Gastroesophageal sphincter (tissue), 4 donors: Measurements from ENCODE around the gene NFIA. TPM values are rescaled to one million over a fixed set of nuclear protein-coding genes. Genes with fewer than 3 reads are reported as not detected.

ENCODE experiments used
- ATAC-seq: fragments of 150-250 bp; one replicate; pipeline ENCODE4 v1.9.1; 2016; ENCODE audit warnings: mild to moderate bottlenecking, moderate library complexity
- H3K27ac ChIP-seq, 4 donors: fragments of 200-600 bp; sonication (generic) in 3 of 4; 1 replicate in 3 of 4; 2 replicates in 1 of 4; pipeline ENCODE4 v1.5.1; 2016 to 2019
- H3K27me3 ChIP-seq: fragments of 200-600 bp; sonication (generic); one replicate; pipeline ENCODE4 v1.5.1; 2019
- H3K36me3 ChIP-seq, 2 donors: fragments of 200-600 bp; sonication (generic); one replicate each; pipeline ENCODE4 v1.5.1; 2019; ENCODE audit warnings: control low read depth in 1 of 2
- H3K4me1 ChIP-seq, 3 donors: fragments of 200-600 bp; sonication (generic); 1 replicate in 2 of 3; 2 replicates in 1 of 3; pipeline ENCODE4 v1.5.1; 2016 to 2019; ENCODE audit warnings: control low read depth in 2 of 3
- H3K4me3 ChIP-seq, 2 donors: fragments of 200-600 bp; sonication (generic); one replicate each; pipeline ENCODE4 v1.5.1; 2019; ENCODE audit warnings: mild to moderate bottlenecking in 1 of 2, moderate library complexity in 1 of 2
- H3K9me3 ChIP-seq, 3 donors: fragments of 200-600 bp; sonication (generic); one replicate each; pipeline ENCODE4 v1.5.1; 2017 to 2019; ENCODE audit warnings: control low read depth in 2 of 3
- CTCF ChIP-seq, 4 experiments: fragments of 200-600 bp in 2 of 4; fragments of 450-650 bp in 2 of 4; sonication (generic) in 1 of 4; IDR thresholded peaks; one replicate each; pipeline ENCODE4 v1.5.1; 2017 to 2019; ENCODE audit warnings: antibody characterized with exemption in 4 of 4, mild to moderate bottlenecking in 2 of 4, moderate library complexity in 2 of 4
- EP300 ChIP-seq: sonication (generic); formaldehyde crosslinking; IDR thresholded peaks from one replicate; pipeline ENCODE4 v1.6.1; 2017; ENCODE audit warnings: antibody characterized with exemption, mild to moderate bottlenecking
- POLR2A ChIP-seq, 2 donors: fragments of 450-650 bp; IDR thresholded peaks; one replicate each; pipeline ENCODE4 v1.6.1; 2017; ENCODE audit warnings: antibody characterized with exemption in 2 of 2, mild to moderate bottlenecking in 2 of 2, moderate library complexity in 1 of 2
- POLR2AphosphoS5 ChIP-seq: sonication (generic); formaldehyde crosslinking; IDR thresholded peaks from one replicate; pipeline ENCODE4 v1.6.1; 2017; ENCODE audit warnings: antibody characterized with exemption
- WGBS, 2 donors: methylation state at CpG; one replicate each; pipeline ENCODE4 v1.1.5; 2018; ENCODE audit warnings: low coverage in 1 of 2; 5-methylcytosine and 5-hydroxymethylcytosine counted together
- total RNA-seq, 4 donors: library from RNA; depleted of rRNA; stranded (reverse); fragments of >200 nt; gene quantifications; one replicate each; pipeline ENCODE4 v1.1.0, GENCODE V29; 2016

Gene NFIA
- total RNA-seq, 4 donors from 2014 or later: 123 to 205 (median 149) TPM

- no peak overlapping the region for H3K4me3 ChIP-seq
- no peaks in the 10 kb centered on the region for H3K4me1 ChIP-seq
- no peak for ATAC-seq
- TF ChIP-seq POLR2A (IDR thresholded peaks at IDR 0.05) (no peak), EP300 (no peak), CTCF (IDR thresholded peaks at IDR 0.05) (no peak), POLR2AphosphoS5 (no peak)
- WGBS, 2 donors: 78 to 83% methylated on average over 4 of the region's 4 CpGs
- H3K27me3 ChIP-seq: no peaks in the 10 kb centered on the region
- no peak overlapping the region for H3K27ac ChIP-seq
- H3K9me3 ChIP-seq: no peaks in the 10 kb centered on the region
- H3K36me3 ChIP-seq: no peaks in the 10 kb centered on the region
Observed at GRCh38 chr1:61480273-61480935, 398.0 kb downstream of the NFIA start.

- TF ChIP-seq EP300 (no peak), CTCF (IDR thresholded peaks at IDR 0.05) (no peak), POLR2AphosphoS5 (no peak), POLR2A (IDR thresholded peaks at IDR 0.05) (no peak)
Observed at GRCh38 chr1:61481315-61481715, 399.0 kb downstream of the NFIA start.

GRCh38 chr1:61482170-61482734 lies 399.9 kb downstream of the NFIA start:
- H3K4me1 ChIP-seq: no peaks in the 10 kb centered on the region
- 30 to 66% methylated on average over 7 of the region's 7 CpGs for WGBS, 2 donors
- ATAC-seq: no peak
- no peaks in the 10 kb centered on the region for H3K9me3 ChIP-seq
- H3K36me3 ChIP-seq: no peaks in the 10 kb centered on the region
- no peaks in the 10 kb centered on the region for H3K27me3 ChIP-seq
- no peak overlapping the region for H3K4me3 ChIP-seq
- H3K27ac ChIP-seq: no peak overlapping the region
- TF ChIP-seq POLR2A (IDR thresholded peaks at IDR 0.05) (no peak), EP300 (no peak), POLR2AphosphoS5 (no peak), CTCF (IDR thresholded peaks at IDR 0.05) (no peak)

More at GRCh38 chr1:61481315-61481715, 399.0 kb downstream of the NFIA start:
- H3K27ac ChIP-seq: no peak overlapping the region
- WGBS, 2 donors: 31 to 56% methylated on average over 2 to 3 of the region's 3 CpGs
- no peak for ATAC-seq
- H3K4me1 ChIP-seq: no peaks in the 10 kb centered on the region
- no peak overlapping the region for H3K4me3 ChIP-seq
- no peaks in the 10 kb centered on the region for H3K9me3 ChIP-seq
- H3K27me3 ChIP-seq: no peaks in the 10 kb centered on the region
- H3K36me3 ChIP-seq: no peaks in the 10 kb centered on the region

GRCh38 chr1:61486783-61487536 lies 404.6 kb downstream of the NFIA start:
- H3K27me3 ChIP-seq: no peaks in the 10 kb centered on the region
- H3K4me3 ChIP-seq: no peak overlapping the region
- peaks cover 0 to 3% (median 0%) of the 10 kb centered on the region in 3 donors for H3K4me1 ChIP-seq
- WGBS, 2 donors: 70 to 71% methylated on average over 2 of the region's 4 CpGs
- no peak overlapping the region for H3K27ac ChIP-seq
- H3K36me3 ChIP-seq: no peaks in the 10 kb centered on the region
- TF ChIP-seq POLR2AphosphoS5 (no peak), EP300 (no peak), POLR2A (IDR thresholded peaks at IDR 0.05) (no peak), CTCF (IDR thresholded peaks at IDR 0.05) (no peak)
- H3K9me3 ChIP-seq: no peaks in the 10 kb centered on the region
- ATAC-seq: no peak
